HG02973 (cell line): ENCODE measurements around the gene P3H2.

Source experiments
- ATAC-seq: cut with Tn5 transposase; IDR thresholded peaks from one replicate; pipeline ENCODE4 v1.9.1; 2021; ENCODE audit warnings: moderate library complexity; ENCODE audit not compliant: unreplicated experiment

Gene P3H2

GRCh38 chr3:190019844-190020243 lies 100.9 kb downstream of the P3H2 start:
- no peak for ATAC-seq

- no peak for ATAC-seq
These were observed 101.7 kb downstream of the P3H2 start for GRCh38 chr3:190019006-190019405.

GRCh38 chr3:190018460-190018859 lies 102.2 kb downstream of the P3H2 start:
- no peak for ATAC-seq

- no peak for ATAC-seq
These were observed 103.0 kb downstream of the P3H2 start for GRCh38 chr3:190017521-190018288.

GRCh38 chr3:190016966-190017365 lies 103.7 kb downstream of the P3H2 start:
- ATAC-seq, result no peak

- ATAC-seq, result no peak
These were observed 105.8 kb downstream of the P3H2 start for GRCh38 chr3:190014940-190015339.

GRCh38 chr3:190013943-190014924 lies 106.5 kb downstream of the P3H2 start:
- ATAC-seq, result no peak

GRCh38 chr3:190012784-190013183 lies 107.9 kb downstream of the P3H2 start:
- ATAC-seq, result no peak

- no peak for ATAC-seq
These were observed 108.3 kb downstream of the P3H2 start for GRCh38 chr3:190012314-190012782.

GRCh38 chr3:190010486-190010885 lies 110.2 kb downstream of the P3H2 start:
- ATAC-seq, result no peak

GRCh38 chr3:190009614-190010013 lies 111.1 kb downstream of the P3H2 start:
- no peak for ATAC-seq

GRCh38 chr3:190008432-190008831 lies 112.3 kb downstream of the P3H2 start:
- ATAC-seq, result no peak

- ATAC-seq, result no peak
These were observed 115.2 kb downstream of the P3H2 start for GRCh38 chr3:190005343-190006113.

- ATAC-seq, result no peak
These were observed 116.0 kb downstream of the P3H2 start for GRCh38 chr3:190004656-190005055.

GRCh38 chr3:190003681-190004123 lies 117.0 kb downstream of the P3H2 start:
- ATAC-seq, result no peak

- ATAC-seq, result no peak
These were observed 117.6 kb downstream of the P3H2 start for GRCh38 chr3:190003068-190003467.

- no peak for ATAC-seq
These were observed 119.3 kb downstream of the P3H2 start for GRCh38 chr3:190001426-190001825.

GRCh38 chr3:190000861-190001196 lies 119.9 kb downstream of the P3H2 start:
- ATAC-seq, result no peak

GRCh38 chr3:190000187-190000860 lies 120.4 kb downstream of the P3H2 start:
- ATAC-seq, result no peak

- no peak for ATAC-seq
These were observed 121.0 kb downstream of the P3H2 start for GRCh38 chr3:189999718-190000117.
